ENCODE data around the gene ATP8B4. TPM values are rescaled to one million over a fixed set of nuclear protein-coding genes. Genes with fewer than 3 reads are reported as not detected.

The ATP8B4 gene
- polyA plus RNA-seq (2013): 0.21 and 0.32 TPM in 2 replicates

- H3K27ac ChIP-seq (ENCODE audit: low read depth, low read length): no peak within 1 kb of the TSS
- no peaks in the 10 kb centered on the region for H3K79me1 ChIP-seq (ENCODE audit: low read length)
- H3K27me3 ChIP-seq (ENCODE audit: insufficient read depth, low read length): no peaks in the 10 kb centered on the region
- no peak within 1 kb of the TSS for H3K23ac ChIP-seq (ENCODE audit: low read length)
- H3K9ac ChIP-seq (ENCODE audit: low read length): no peak within 1 kb of the TSS
- no peak within 1 kb of the TSS for H3K4me3 ChIP-seq (ENCODE audit: low read depth, low read length)
- no peak within 1 kb of the TSS for H3K14ac ChIP-seq (ENCODE audit: low read length)
- H2BK120ac ChIP-seq (ENCODE audit: insufficient read depth, low read length, poor library complexity): no peak within 1 kb of the TSS
- DNase-seq: no peak
- no peak within 1 kb of the TSS for H2BK5ac ChIP-seq (ENCODE audit: low read depth, low read length, poor library complexity)
- no peak within 1 kb of the TSS for H4K91ac ChIP-seq (ENCODE audit: low read depth, low read length)
- no peak within 1 kb of the TSS for H4K12ac ChIP-seq (ENCODE audit: low read depth, low read length)
- H2AK5ac ChIP-seq (ENCODE audit: low read length): no peak within 1 kb of the TSS
- H4K8ac ChIP-seq (ENCODE audit: low read depth, low read length): no peak within 1 kb of the TSS
- no peak within 1 kb of the TSS for H2BK12ac ChIP-seq (ENCODE audit: low read length)
- no peaks in the 10 kb centered on the region for H3K36me3 ChIP-seq (ENCODE audit: control insufficient read depth in 1 of 2, insufficient read depth in 2 of 2, low read length in 2 of 2)
- H3K4ac ChIP-seq (ENCODE audit: low read depth, low read length): no peak within 1 kb of the TSS
- H3K4me2 ChIP-seq (ENCODE audit: low read length): no peak within 1 kb of the TSS
- 100% methylated on average over 1 of the region's 4 CpGs for WGBS (ENCODE audit: extremely low coverage, insufficient coverage, insufficient read length)
- no peak within 1 kb of the TSS for H3K18ac ChIP-seq (ENCODE audit: low read length)
- H3K9me3 ChIP-seq (ENCODE audit: insufficient read depth, low read depth, low read length): no peaks in the 10 kb centered on the region
- H2AFZ ChIP-seq (ENCODE audit: insufficient read depth, low read length, poor library complexity): no peak within 1 kb of the TSS
- no peaks in the 10 kb centered on the region for H3K79me2 ChIP-seq (ENCODE audit: control insufficient read depth, insufficient read depth, low read length, poor library complexity)
- no peaks in the 10 kb centered on the region for H3K4me1 ChIP-seq (ENCODE audit: control insufficient read depth in 1 of 2, insufficient read depth in 2 of 2, low read length in 2 of 2)
Observed at GRCh38 chr15:50119063-50120040, at the start of gene ATP8B4. TSS of gene ATP8B4 (minus strand) at chr15:50119233. CDS start at chr15:50106966, 12,267 bp downstream.

GRCh38 chr15:50168379-50168778 is 49.3 kb upstream of the ATP8B4 start:
- H4K12ac ChIP-seq (ENCODE audit: low read depth, low read length): no peak overlapping the region
- H4K8ac ChIP-seq (ENCODE audit: low read depth, low read length): no peak overlapping the region
- WGBS (ENCODE audit: extremely low coverage, insufficient coverage, insufficient read length): no CpG with 5 or more reads among the region's 4 CpGs
- no peak overlapping the region for H3K4me2 ChIP-seq (ENCODE audit: low read length)
- peaks cover 3% of the 10 kb centered on the region for H3K9me3 ChIP-seq (ENCODE audit: insufficient read depth, low read depth, low read length)
- no peak overlapping the region for H3K23ac ChIP-seq (ENCODE audit: low read length)
- no peak overlapping the region for H3K14ac ChIP-seq (ENCODE audit: low read length)
- no peaks in the 10 kb centered on the region for H3K27me3 ChIP-seq (ENCODE audit: insufficient read depth, low read length)
- peaks cover 1% of the 10 kb centered on the region for H3K79me2 ChIP-seq (ENCODE audit: control insufficient read depth, insufficient read depth, low read length, poor library complexity)
- H3K9ac ChIP-seq (ENCODE audit: low read length): no peak overlapping the region
- no peak overlapping the region for H3K4ac ChIP-seq (ENCODE audit: low read depth, low read length)
- H4K91ac ChIP-seq (ENCODE audit: low read depth, low read length): peak overlapping the region; percentile 50
- no peak overlapping the region for H3K27ac ChIP-seq (ENCODE audit: low read depth, low read length)
- H3K79me1 ChIP-seq (ENCODE audit: low read length): peaks cover 12% of the 10 kb centered on the region
- no peak overlapping the region for H2BK120ac ChIP-seq (ENCODE audit: insufficient read depth, low read length, poor library complexity)
- H2AFZ ChIP-seq (ENCODE audit: insufficient read depth, low read length, poor library complexity): no peak overlapping the region
- H3K4me3 ChIP-seq (ENCODE audit: low read depth, low read length): no peak overlapping the region
- no peak overlapping the region for H3K18ac ChIP-seq (ENCODE audit: low read length)
- no peak overlapping the region for H2AK5ac ChIP-seq (ENCODE audit: low read length)
- H3K36me3 ChIP-seq (ENCODE audit: control insufficient read depth in 1 of 2, insufficient read depth in 2 of 2, low read length in 2 of 2): no peaks in the 10 kb centered on the region
- peak overlapping the region; percentile 52 for H2BK12ac ChIP-seq (ENCODE audit: low read length)
- no peak overlapping the region for H2BK5ac ChIP-seq (ENCODE audit: low read depth, low read length, poor library complexity)
- H3K4me1 ChIP-seq (ENCODE audit: control insufficient read depth in 1 of 2, insufficient read depth in 2 of 2, low read length in 2 of 2): peaks cover 7 to 9% of the 10 kb centered on the region in 2 experiments
- no peak for DNase-seq

- no peak overlapping the region for H3K9ac ChIP-seq (ENCODE audit: low read length)
Observed at GRCh38 chr15:50167110-50167509, 48.1 kb upstream of the ATP8B4 start.

GRCh38 chr15:50166216-50166615 is 47.2 kb upstream of the ATP8B4 start:
- Histone ChIP-seq H3K4me1 (ENCODE audit: control insufficient read depth in 1 of 2, insufficient read depth in 2 of 2, low read length in 2 of 2) (peaks cover 10 to 12% of the 10 kb centered on the region in 2 experiments), H2BK120ac (ENCODE audit: insufficient read depth, low read length, poor library complexity) (no peak overlapping the region), H3K14ac (ENCODE audit: low read length) (no peak overlapping the region), H2BK12ac (ENCODE audit: low read length) (no peak overlapping the region), H2AK5ac (ENCODE audit: low read length) (no peak overlapping the region), H4K8ac (ENCODE audit: low read depth, low read length) (no peak overlapping the region), H2BK5ac (ENCODE audit: low read depth, low read length, poor library complexity) (no peak overlapping the region), H3K27me3 (ENCODE audit: insufficient read depth, low read length) (no peaks in the 10 kb centered on the region), H2AFZ (ENCODE audit: insufficient read depth, low read length, poor library complexity) (no peak overlapping the region), H3K9ac (ENCODE audit: low read length) (no peak overlapping the region), H3K36me3 (ENCODE audit: control insufficient read depth in 1 of 2, insufficient read depth in 2 of 2, low read length in 2 of 2) (no peaks in the 10 kb centered on the region), H3K79me1 (ENCODE audit: low read length) (peaks cover 15% of the 10 kb centered on the region), H4K12ac (ENCODE audit: low read depth, low read length) (no peak overlapping the region), H3K27ac (ENCODE audit: low read depth, low read length) (no peak overlapping the region), H4K91ac (ENCODE audit: low read depth, low read length) (no peak overlapping the region), H3K23ac (ENCODE audit: low read length) (no peak overlapping the region), H3K4me3 (ENCODE audit: low read depth, low read length) (no peak overlapping the region), H3K4ac (ENCODE audit: low read depth, low read length) (no peak overlapping the region), H3K18ac (ENCODE audit: low read length) (no peak overlapping the region), H3K4me2 (ENCODE audit: low read length) (no peak overlapping the region), H3K9me3 (ENCODE audit: insufficient read depth, low read depth, low read length) (peaks cover 3% of the 10 kb centered on the region), H3K79me2 (ENCODE audit: control insufficient read depth, insufficient read depth, low read length, poor library complexity) (peaks cover 2% of the 10 kb centered on the region)
- no CpG with 5 or more reads among the region's 1 CpG for WGBS (ENCODE audit: extremely low coverage, insufficient coverage, insufficient read length)
- DNase-seq: peak; percentile 6 to 57

More at GRCh38 chr15:50167110-50167509, 48.1 kb upstream of the ATP8B4 start:
- no peak overlapping the region for H2BK5ac ChIP-seq (ENCODE audit: low read depth, low read length, poor library complexity)
- no peaks in the 10 kb centered on the region for H3K27me3 ChIP-seq (ENCODE audit: insufficient read depth, low read length)
- no peaks in the 10 kb centered on the region for H3K36me3 ChIP-seq (ENCODE audit: control insufficient read depth in 1 of 2, insufficient read depth in 2 of 2, low read length in 2 of 2)
- H3K79me1 ChIP-seq (ENCODE audit: low read length): peaks cover 15% of the 10 kb centered on the region
- DNase-seq: no peak
- no peak overlapping the region for H2AK5ac ChIP-seq (ENCODE audit: low read length)
- H3K27ac ChIP-seq (ENCODE audit: low read depth, low read length): no peak overlapping the region
- H4K91ac ChIP-seq (ENCODE audit: low read depth, low read length): no peak overlapping the region
- no peak overlapping the region for H2AFZ ChIP-seq (ENCODE audit: insufficient read depth, low read length, poor library complexity)
- H3K4me2 ChIP-seq (ENCODE audit: low read length): no peak overlapping the region
- no peak overlapping the region for H3K23ac ChIP-seq (ENCODE audit: low read length)
- H3K4ac ChIP-seq (ENCODE audit: low read depth, low read length): no peak overlapping the region
- H2BK120ac ChIP-seq (ENCODE audit: insufficient read depth, low read length, poor library complexity): no peak overlapping the region
- H3K9me3 ChIP-seq (ENCODE audit: insufficient read depth, low read depth, low read length): peaks cover 3% of the 10 kb centered on the region
- no peak overlapping the region for H3K14ac ChIP-seq (ENCODE audit: low read length)
- H4K12ac ChIP-seq (ENCODE audit: low read depth, low read length): no peak overlapping the region
- no peak overlapping the region for H3K4me3 ChIP-seq (ENCODE audit: low read depth, low read length)
- no peak overlapping the region for H2BK12ac ChIP-seq (ENCODE audit: low read length)
- peaks cover 2% of the 10 kb centered on the region for H3K79me2 ChIP-seq (ENCODE audit: control insufficient read depth, insufficient read depth, low read length, poor library complexity)
- no peak overlapping the region for H3K18ac ChIP-seq (ENCODE audit: low read length)
- H4K8ac ChIP-seq (ENCODE audit: low read depth, low read length): no peak overlapping the region
- H3K4me1 ChIP-seq (ENCODE audit: control insufficient read depth in 1 of 2, insufficient read depth in 2 of 2, low read length in 2 of 2): peaks cover 10 to 12% of the 10 kb centered on the region in 2 experiments
